K562 (cell line): ENCODE results near the gene HIVEP3. TPM values are rescaled to one million over a fixed set of nuclear protein-coding genes. Genes with fewer than 3 reads are reported as not detected.

Experiments used
- BHLHE40 ChIP-seq: IDR thresholded peaks from 2 replicates; pipeline ENCODE4 v1.6.1; 2011; ENCODE audit warnings: low read length, improper control_type of control experiment
- BMI1 ChIP-seq: fragments of 150-350 bp; IDR thresholded peaks from 2 replicates; pipeline ENCODE4 v1.6.1; 2014; ENCODE audit warnings: low read length
- ETV5 ChIP-seq: sonication (generic); formaldehyde crosslinking; IDR thresholded peaks from 2 replicates; pipeline ENCODE4 v1.4.0; 2020; ENCODE audit warnings: low read depth, mild to moderate bottlenecking, missing genetic modification reagents
- KAT8 ChIP-seq: fragments of 450-650 bp; IDR thresholded peaks from 2 replicates; pipeline ENCODE4 v1.6.1; 2016; ENCODE audit warnings: low read depth, mild to moderate bottlenecking
- L3MBTL2 ChIP-seq: fragments of 450-650 bp; IDR thresholded peaks from 2 replicates; pipeline ENCODE4 v1.6.1; 2016; ENCODE audit warnings: mild to moderate bottlenecking, moderate library complexity
- NFE2 ChIP-seq: IDR thresholded peaks from 2 replicates; pipeline ENCODE4 v1.6.1; 2014; ENCODE audit warnings: antibody characterized with exemption, low read depth
- NFIX ChIP-seq: fragments of 250-450 bp; sonication (Bioruptor Pico); IDR thresholded peaks from 2 replicates; pipeline ENCODE4 v1.4.0; 2020; ENCODE audit warnings: low read depth, mild to moderate bottlenecking, moderate library complexity
- POLR2G ChIP-seq: fragments of 200-400 bp; formaldehyde crosslinking; IDR thresholded peaks from 2 replicates; pipeline ENCODE4 v1.6.1; 2017; ENCODE audit warnings: low read depth, mild to moderate bottlenecking, antibody characterized with exemption, low read length, moderate library complexity
- POLR3A ChIP-seq: IDR thresholded peaks from 2 replicates; pipeline ENCODE4 v1.6.1; 2011; ENCODE audit warnings: borderline replicate concordance, mild to moderate bottlenecking, moderate library complexity; ENCODE audit not compliant: insufficient read length, insufficient read depth; ENCODE audit errors: extremely low read depth
- RBM25 ChIP-seq: fragments of 200-400 bp; formaldehyde crosslinking; IDR thresholded peaks from 2 replicates; pipeline ENCODE4 v1.6.1; 2018; ENCODE audit warnings: low read length, low read depth, moderate library complexity; ENCODE audit not compliant: severe bottlenecking
- SNRNP70 ChIP-seq: fragments of 200-400 bp; formaldehyde crosslinking; optimal IDR thresholded peaks from 2 replicates; pipeline ENCODE3; 2017; ENCODE audit warnings: low read depth, low read length
- ZNF140 ChIP-seq: fragments of 250-450 bp; sonication (Bioruptor Pico); IDR thresholded peaks from 2 replicates; pipeline ENCODE4 v1.8.0; 2021; ENCODE audit warnings: moderate library complexity, mild to moderate bottlenecking, inconsistent platforms
- ZNF507 ChIP-seq: conservative IDR thresholded peaks from 2 replicates; pipeline ENCODE4 v1.6.1; 2017; ENCODE audit warnings: missing genetic modification characterization, missing compliant biosample characterization
- polyA plus RNA-seq, 8 experiments: library from polyadenylated mRNA; depleted of rRNA in 4 of 8; stranded (reverse) in 5 of 8; unstranded in 3 of 8; fragments of >200 nt; fragmentation: Nextera tagmentation in 2 of 8; fragmentation: Illumina TruSeq in 1 of 8; extraction: Ambion mirVana in 2 of 8; extraction: Trizol in 1 of 8; gene quantifications; 2 replicates each; pipeline versions ENCODE4 v1.2.1 to v1.2.3, GENCODE V29; 2011 to 2014; ENCODE audit warnings: inconsistent platforms in 1 of 8, missing spikeins in 1 of 8
- total RNA-seq, 7 experiments: library from RNA; depleted of rRNA in 6 of 7; stranded (reverse); fragments of >200 nt in 6 of 7; fragmentation: Illumina TruSeq in 2 of 7; extraction: Trizol in 2 of 7; gene quantifications; 2 replicates each; pipeline versions ENCODE4 v1.2.1 to v1.2.3, GENCODE V29; 2011 to 2021; ENCODE audit warnings: low replicate concordance in 1 of 7
- TF ChIP-seq, protein P1 (sequence below): sonication (generic); formaldehyde crosslinking; IDR thresholded peaks from 2 replicates; pipeline ENCODE4 v1.8.0; 2022; ENCODE audit warnings: missing genetic modification reagents, mild to moderate bottlenecking, moderate library complexity, borderline replicate concordance
- TF ChIP-seq, protein P2 (sequence below): sonication (generic); formaldehyde crosslinking; IDR thresholded peaks from 2 replicates; pipeline ENCODE4 v1.8.1; 2022; ENCODE audit warnings: missing genetic modification reagents
- TF ChIP-seq, protein P3 (sequence below): fragments of 250-450 bp; sonication (Bioruptor Pico); IDR thresholded peaks from 2 replicates; pipeline ENCODE4 v1.8.0; 2022; ENCODE audit warnings: inconsistent platforms
- TF ChIP-seq, protein P4 (sequence below): fragments of 250-450 bp; sonication (Bioruptor Pico); IDR thresholded peaks from 2 replicates; pipeline ENCODE4 v1.4.0; 2020; ENCODE audit warnings: mild to moderate bottlenecking
- TF ChIP-seq, protein P5 (sequence below), 2 experiments: IDR thresholded peaks; 2 replicates each; pipeline ENCODE4 v1.6.1; 2011; ENCODE audit warnings: borderline replicate concordance in 1 of 2, control low read depth in 1 of 2, low read depth in 1 of 2, low read length in 1 of 2, mild to moderate bottlenecking in 1 of 2, mixed read lengths in 1 of 2, moderate library complexity in 1 of 2; ENCODE audit not compliant: insufficient read depth in 1 of 2, insufficient read length in 1 of 2, poor library complexity in 1 of 2, severe bottlenecking in 1 of 2; ENCODE audit errors: extremely low read depth in 1 of 2
- TF ChIP-seq, protein P6 (sequence below): fragments of 250-450 bp; sonication (Bioruptor Pico); IDR thresholded peaks from 2 replicates; pipeline ENCODE4 v1.5.0; 2021

The HIVEP3 gene
- total and polyA plus RNA-seq, 9 of the 15 experiments (the other 6 are each of a cell fraction or from before 2014, with no cell fraction given): 0.09 to 0.58 (median 0.34) TPM; not detected in 1

DNA sequence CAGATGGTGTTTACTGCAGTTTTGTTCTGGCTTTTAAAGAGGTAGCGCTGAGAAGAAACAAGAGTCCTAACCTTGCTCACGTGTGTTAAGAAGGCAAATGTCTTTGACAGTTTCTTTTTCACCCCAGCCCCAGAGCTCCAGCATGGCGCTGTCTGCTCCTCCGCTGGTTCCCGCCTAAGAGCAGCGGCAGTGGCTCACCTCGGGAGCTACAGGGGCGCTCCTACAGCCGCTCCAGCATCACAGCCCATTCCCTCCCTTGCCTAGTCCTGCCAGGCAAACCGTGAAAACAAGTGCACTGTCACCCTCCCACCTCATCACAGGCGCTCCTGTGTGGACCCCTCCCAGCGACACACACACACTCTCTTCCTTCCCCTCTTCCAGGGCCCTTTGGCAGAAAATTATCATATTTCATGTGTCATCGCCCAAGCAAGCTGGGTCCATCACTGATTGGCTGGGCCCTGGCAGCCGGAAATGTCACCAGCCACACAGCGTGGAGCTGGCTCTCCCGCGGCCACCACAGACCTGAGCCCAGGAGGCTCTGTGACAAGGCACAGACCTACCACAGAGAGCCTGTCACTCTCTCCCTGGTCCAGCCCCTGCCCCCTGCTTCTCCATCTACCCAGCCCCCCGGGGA, 1.2 kb upstream of the HIVEP3 start (continued):
- TF ChIP-seq BHLHE40 (no peak), ZNF140 (CRISPR knock-in tag) (no peak), BMI1 (no peak), L3MBTL2 (peak; percentile 26; the same call in 1 of the 2 replicates), ZNF507 (tag) (no peak), NFE2 (peak; percentile 16; the same call in 1 of the 2 replicates), NFIX (no peak), ETV5 (CRISPR knock-in tag) (no peak), RBM25 (no peak), POLR3A (no peak), SNRNP70 (no peak), POLR2G (peak; percentile 51), KAT8 (no peak)
- TF ChIP-seq, protein P1, sequence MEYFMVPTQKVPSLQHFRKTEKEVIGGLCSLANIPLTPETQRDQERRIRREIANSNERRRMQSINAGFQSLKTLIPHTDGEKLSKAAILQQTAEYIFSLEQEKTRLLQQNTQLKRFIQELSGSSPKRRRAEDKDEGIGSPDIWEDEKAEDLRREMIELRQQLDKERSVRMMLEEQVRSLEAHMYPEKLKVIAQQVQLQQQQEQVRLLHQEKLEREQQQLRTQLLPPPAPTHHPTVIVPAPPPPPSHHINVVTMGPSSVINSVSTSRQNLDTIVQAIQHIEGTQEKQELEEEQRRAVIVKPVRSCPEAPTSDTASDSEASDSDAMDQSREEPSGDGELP: no peak
- TF ChIP-seq, protein P2, sequence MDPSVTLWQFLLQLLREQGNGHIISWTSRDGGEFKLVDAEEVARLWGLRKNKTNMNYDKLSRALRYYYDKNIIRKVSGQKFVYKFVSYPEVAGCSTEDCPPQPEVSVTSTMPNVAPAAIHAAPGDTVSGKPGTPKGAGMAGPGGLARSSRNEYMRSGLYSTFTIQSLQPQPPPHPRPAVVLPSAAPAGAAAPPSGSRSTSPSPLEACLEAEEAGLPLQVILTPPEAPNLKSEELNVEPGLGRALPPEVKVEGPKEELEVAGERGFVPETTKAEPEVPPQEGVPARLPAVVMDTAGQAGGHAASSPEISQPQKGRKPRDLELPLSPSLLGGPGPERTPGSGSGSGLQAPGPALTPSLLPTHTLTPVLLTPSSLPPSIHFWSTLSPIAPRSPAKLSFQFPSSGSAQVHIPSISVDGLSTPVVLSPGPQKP (CRISPR knock-in tag): no peak
- TF ChIP-seq, protein P3, sequence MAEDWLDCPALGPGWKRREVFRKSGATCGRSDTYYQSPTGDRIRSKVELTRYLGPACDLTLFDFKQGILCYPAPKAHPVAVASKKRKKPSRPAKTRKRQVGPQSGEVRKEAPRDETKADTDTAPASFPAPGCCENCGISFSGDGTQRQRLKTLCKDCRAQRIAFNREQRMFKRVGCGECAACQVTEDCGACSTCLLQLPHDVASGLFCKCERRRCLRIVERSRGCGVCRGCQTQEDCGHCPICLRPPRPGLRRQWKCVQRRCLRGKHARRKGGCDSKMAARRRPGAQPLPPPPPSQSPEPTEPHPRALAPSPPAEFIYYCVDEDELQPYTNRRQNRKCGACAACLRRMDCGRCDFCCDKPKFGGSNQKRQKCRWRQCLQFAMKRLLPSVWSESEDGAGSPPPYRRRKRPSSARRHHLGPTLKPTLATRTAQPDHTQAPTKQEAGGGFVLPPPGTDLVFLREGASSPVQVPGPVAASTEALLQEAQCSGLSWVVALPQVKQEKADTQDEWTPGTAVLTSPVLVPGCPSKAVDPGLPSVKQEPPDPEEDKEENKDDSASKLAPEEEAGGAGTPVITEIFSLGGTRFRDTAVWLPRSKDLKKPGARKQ: no peak
- TF ChIP-seq, protein P4, sequence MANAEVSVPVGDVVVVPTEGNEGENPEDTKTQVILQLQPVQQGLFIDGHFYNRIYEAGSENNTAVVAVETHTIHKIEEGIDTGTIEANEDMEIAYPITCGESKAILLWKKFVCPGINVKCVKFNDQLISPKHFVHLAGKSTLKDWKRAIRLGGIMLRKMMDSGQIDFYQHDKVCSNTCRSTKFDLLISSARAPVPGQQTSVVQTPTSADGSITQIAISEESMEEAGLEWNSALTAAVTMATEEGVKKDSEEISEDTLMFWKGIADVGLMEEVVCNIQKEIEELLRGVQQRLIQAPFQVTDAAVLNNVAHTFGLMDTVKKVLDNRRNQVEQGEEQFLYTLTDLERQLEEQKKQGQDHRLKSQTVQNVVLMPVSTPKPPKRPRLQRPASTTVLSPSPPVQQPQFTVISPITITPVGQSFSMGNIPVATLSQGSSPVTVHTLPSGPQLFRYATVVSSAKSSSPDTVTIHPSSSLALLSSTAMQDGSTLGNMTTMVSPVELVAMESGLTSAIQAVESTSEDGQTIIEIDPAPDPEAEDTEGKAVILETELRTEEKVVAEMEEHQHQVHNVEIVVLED (CRISPR knock-in tag): no peak
- TF ChIP-seq, protein P5, sequence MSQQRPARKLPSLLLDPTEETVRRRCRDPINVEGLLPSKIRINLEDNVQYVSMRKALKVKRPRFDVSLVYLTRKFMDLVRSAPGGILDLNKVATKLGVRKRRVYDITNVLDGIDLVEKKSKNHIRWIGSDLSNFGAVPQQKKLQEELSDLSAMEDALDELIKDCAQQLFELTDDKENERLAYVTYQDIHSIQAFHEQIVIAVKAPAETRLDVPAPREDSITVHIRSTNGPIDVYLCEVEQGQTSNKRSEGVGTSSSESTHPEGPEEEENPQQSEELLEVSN (IDR thresholded peaks at IDR 0.05; ENCODE audit: borderline replicate concordance in 1 of 2, extremely low read depth in 1 of 2, insufficient read depth in 1 of 2, insufficient read length in 1 of 2, low read depth in 1 of 2, low read length in 1 of 2, poor library complexity in 1 of 2, severe bottlenecking in 1 of 2): peak in 1 of 2 experiments; percentile 63
- TF ChIP-seq, protein P6, sequence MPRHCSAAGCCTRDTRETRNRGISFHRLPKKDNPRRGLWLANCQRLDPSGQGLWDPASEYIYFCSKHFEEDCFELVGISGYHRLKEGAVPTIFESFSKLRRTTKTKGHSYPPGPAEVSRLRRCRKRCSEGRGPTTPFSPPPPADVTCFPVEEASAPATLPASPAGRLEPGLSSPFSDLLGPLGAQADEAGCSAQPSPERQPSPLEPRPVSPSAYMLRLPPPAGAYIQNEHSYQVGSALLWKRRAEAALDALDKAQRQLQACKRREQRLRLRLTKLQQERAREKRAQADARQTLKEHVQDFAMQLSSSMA (CRISPR knock-in tag): no peak
